ENCODE data around the gene N4BP2L2. TPM values are rescaled to one million over a fixed set of nuclear protein-coding genes. Genes with fewer than 3 reads are reported as not detected.

N4BP2L2 gene
- total and polyA plus RNA-seq, 2 of the 13 experiments (the other 11 are each of a cell fraction or from before 2014, with no cell fraction given): 58.9 to 81.2 TPM

GRCh38 chr13:32438871-32439270, 99.7 kb downstream of the N4BP2L2 start:
- Histone ChIP-seq H2AFZ (ENCODE audit: low read length) (no peak overlapping the region), H3K9ac (ENCODE audit: insufficient read depth, low read depth, low read length) (no peak overlapping the region), H3K9me3 (ENCODE audit: low read length) (no peaks in the 10 kb centered on the region), H3K4me3 (replicated peaks in 1 of 3; ENCODE audit: insufficient read depth in 1 of 3, low read depth in 2 of 3, low read length in 3 of 3) (no peak overlapping the region), H3K27me3 (ENCODE audit: control insufficient read depth in 1 of 2, insufficient read depth in 2 of 2, low read length in 2 of 2) (no peaks in the 10 kb centered on the region), H3K79me2 (ENCODE audit: insufficient read depth, low read length) (no peaks in the 10 kb centered on the region), H3K27ac (ENCODE audit: extremely low read length, insufficient read depth, low read length) (no peak overlapping the region), H4K20me1 (ENCODE audit: insufficient read depth, low read length) (no peaks in the 10 kb centered on the region), H3K4me1 (ENCODE audit: insufficient read depth, low read length) (peaks cover 27% of the 10 kb centered on the region), H3K4me2 (ENCODE audit: low read depth, low read length) (no peak overlapping the region), H3K36me3 (replicated peaks in 1 of 2; ENCODE audit: control insufficient read depth in 1 of 2, insufficient read depth in 2 of 2, low read length in 2 of 2) (no peaks in the 10 kb centered on the region; a peak in 1 of 5 replicates)
- in situ Hi-C loops (cut with HindIII; ENCODE audit: extremely low pct_ligation_motif_present, low pct_unique_long_range_greater_than_20kb): loop anchor here (25.0 kb wide), 1 partner anchor 402 kb away; the partner anchor contains the start of gene FRY
- TF ChIP-seq ZSCAN31 (CRISPR knock-in tag; IDR thresholded peaks at IDR 0.05; ENCODE audit: low read depth): no peak
- TF ChIP-seq TRAFD1 (CRISPR knock-in tag; IDR thresholded peaks at IDR 0.05; ENCODE audit: borderline replicate concordance): no peak
- TF ChIP-seq NFIC (IDR thresholded peaks at IDR 0.05; ENCODE audit: low read length): no peak
- TF ChIP-seq ATF4 (CRISPR knock-in tag; IDR thresholded peaks at IDR 0.05): no peak
- TF ChIP-seq ZFP36 (IDR thresholded peaks at IDR 0.05; ENCODE audit: borderline replicate concordance, low read depth, low read length, partially characterized antibody): no peak
- no peak for TF ChIP-seq HNF4G (IDR thresholded peaks at IDR 0.05; ENCODE audit: borderline replicate concordance, low read depth, low read length)
- TF ChIP-seq HNF4G (CRISPR knock-in tag; IDR thresholded peaks at IDR 0.05; ENCODE audit: borderline replicate concordance, low read depth): no peak
- no peak for ATAC-seq
- intact Hi-C loops (cut with micrococcal nuclease; ENCODE audit: unreplicated experiment): no loop called here
- no TSS peak for BruUV-seq (replicated peaks)
- POLR2A ChIA-PET: interaction anchor here (2.4 kb wide), 1 partner anchor 10 kb away, joined by 11 read pairs; the partner anchor contains the start of gene N4BP2L1
- CTCF ChIA-PET (ENCODE audit: low intra/inter-chr PET ratio, low total read pairs): no interaction called here
- 73% methylated on average over 4 of the region's 4 CpGs for WGBS (ENCODE audit: low lambda C conversion rate)
- no peak for DNase-seq (ENCODE audit: low spot score)
- FAIRE-seq: no peak
